Activated T-helper 2 cell treated with anti-CD3 and anti-CD28 coated beads, Interferon-gamma antibody, Interleukin-2, Interleukin-4, amounts not matched to agents 10 μg/mL and 5 μg/mL and 100 μg/mL, durations not matched to agents 14 hours and 24 hours and 36 hours (primary cell): ENCODE results near the gene RPAP3. TPM values are rescaled to one million over a fixed set of nuclear protein-coding genes. Genes with fewer than 3 reads are reported as not detected.
"Not testable (repeated sequence)": the region's sequence is repeated elsewhere in the genome, so short reads cannot be mapped to it uniquely, and the experiment has no call there.

ENCODE experiments used
- DNase-seq: peaks from one replicate; pipeline ENCODE4 v3.0.0; 2021; ENCODE audit warnings: low spot score
- H3K27ac Mint-ChIP-seq: one replicate; pipeline ENCODE4 v1.8.0; 2021; ENCODE audit warnings: mixed read lengths
- H3K27me3 Mint-ChIP-seq: one replicate; pipeline ENCODE4 v1.8.0; 2021; ENCODE audit warnings: low read depth, mixed read lengths
- H3K36me3 Mint-ChIP-seq: one replicate; pipeline ENCODE4 v1.8.0; 2021; ENCODE audit warnings: low read depth, mixed read lengths
- H3K4me1 Mint-ChIP-seq: one replicate; pipeline ENCODE4 v1.8.0; 2021; ENCODE audit warnings: low read depth, mixed read lengths
- H3K4me3 Mint-ChIP-seq: one replicate; pipeline ENCODE4 v1.8.0; 2021; ENCODE audit warnings: low read depth, mild to moderate bottlenecking, moderate library complexity, mixed read lengths
- H3K9me3 Mint-ChIP-seq: one replicate; pipeline ENCODE4 v1.8.0; 2021; ENCODE audit warnings: mixed read lengths
- intact Hi-C: fragments of 100-400 bp; cut with micrococcal nuclease; formaldehyde crosslinking; loops from one replicate; pipeline ENCODE4 v1.15.1; 2023
- total RNA-seq: library from RNA; stranded (reverse); gene quantifications from 2 replicates; pipeline ENCODE4 v1.2.3, GENCODE V29; 2022

The RPAP3 gene
- total RNA-seq, 1 donor from 2014 or later, result 58.7 TPM

DNA sequence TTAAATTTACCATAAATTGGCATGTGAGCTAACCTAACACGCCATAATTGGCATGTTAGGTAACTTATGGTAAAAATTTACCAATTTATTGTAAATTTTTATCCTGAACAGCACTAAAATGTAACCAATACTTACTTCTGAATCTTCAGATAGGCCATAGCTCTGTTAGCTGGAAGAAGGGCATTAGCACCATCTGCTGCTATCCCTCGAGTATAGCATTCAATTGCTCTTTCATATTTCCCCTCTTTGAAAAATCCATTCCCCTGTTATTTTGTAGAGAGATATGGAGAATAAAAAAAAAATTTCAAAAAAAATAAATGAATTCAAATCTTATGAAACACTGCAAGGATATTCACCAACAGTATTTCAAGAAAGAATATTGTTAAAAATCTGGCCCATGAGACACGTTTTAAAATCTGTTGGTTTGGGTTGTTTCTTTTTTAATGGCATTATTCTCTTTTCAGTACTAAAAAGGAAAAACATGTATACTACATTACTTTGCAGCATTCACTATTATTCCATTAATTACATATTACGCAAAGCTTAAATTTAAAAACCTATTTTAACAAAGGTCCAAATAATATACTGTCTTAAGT is 19.1 kb downstream of the RPAP3 start:
- no peak overlapping the region for H3K4me3 Mint-ChIP-seq
- intact Hi-C loops, result loop anchor here (1.0 to 2.0 kb wide), 2 partner anchors 36 to 654 kb away; no protein-coding TSS in a partner anchor
- H3K4me1 Mint-ChIP-seq, result no peaks in the 10 kb centered on the region
- peaks cover 39% of the 10 kb centered on the region for H3K36me3 Mint-ChIP-seq
- no peaks in the 10 kb centered on the region for H3K27me3 Mint-ChIP-seq
- no peak overlapping the region for H3K27ac Mint-ChIP-seq
- no peaks in the 10 kb centered on the region for H3K9me3 Mint-ChIP-seq
- no peak for DNase-seq

DNA sequence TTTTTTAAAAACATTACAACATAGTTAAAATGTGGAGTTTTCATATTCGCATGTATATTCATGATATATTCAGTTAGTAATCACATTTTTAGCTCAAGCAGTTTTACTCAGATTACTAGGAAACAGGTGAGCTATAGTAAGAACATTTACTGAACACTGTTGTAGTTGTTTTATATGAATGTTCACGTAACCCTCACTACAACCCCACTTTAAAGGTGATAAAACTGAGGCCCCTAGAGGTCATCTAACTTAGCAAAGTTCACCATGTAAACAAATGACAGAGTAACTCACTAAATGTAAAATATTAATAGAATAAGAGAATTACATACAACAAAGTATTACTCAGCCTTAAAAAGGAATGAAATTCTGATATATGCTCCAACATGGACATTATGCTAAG is 26.0 kb downstream of the RPAP3 start:
- Mint-ChIP-seq H3K36me3 (peaks cover 69% of the 10 kb centered on the region), H3K27me3 (no peaks in the 10 kb centered on the region)
- intact Hi-C loops, result no loop called here

DNA sequence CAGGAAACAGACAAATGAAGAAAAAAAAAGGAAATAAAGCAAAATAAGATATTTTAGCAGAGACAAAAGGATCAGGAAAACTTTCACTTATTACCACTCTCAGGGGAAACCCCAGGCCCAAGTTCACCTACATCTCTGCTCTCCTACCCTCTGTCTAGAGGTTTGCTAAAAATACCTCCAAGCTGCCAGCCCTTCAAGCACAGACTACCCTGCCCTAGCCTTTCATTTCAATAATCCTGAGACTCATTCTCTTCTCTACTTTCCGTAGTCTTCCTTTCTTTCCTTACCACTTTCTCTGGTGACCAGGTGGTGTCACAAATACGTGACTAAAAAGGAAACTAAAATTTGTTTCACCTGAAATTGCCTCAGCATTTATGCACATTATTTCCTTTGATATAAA is 33.8 kb downstream of the RPAP3 start:
- no peaks in the 10 kb centered on the region for H3K9me3 Mint-ChIP-seq
- DNase-seq, result no peak
- H3K36me3 Mint-ChIP-seq, result peaks cover 66% of the 10 kb centered on the region
- H3K27ac Mint-ChIP-seq, result no peak overlapping the region
- no peak overlapping the region for H3K4me3 Mint-ChIP-seq
- no peaks in the 10 kb centered on the region for H3K27me3 Mint-ChIP-seq
- intact Hi-C loops, result no loop called here
- peaks cover 10% of the 10 kb centered on the region for H3K4me1 Mint-ChIP-seq

More for the DNA sequence above, 26.0 kb downstream of the RPAP3 start:
- H3K4me3 Mint-ChIP-seq, result no peak overlapping the region
- no peak for DNase-seq
- H3K9me3 Mint-ChIP-seq, result no peaks in the 10 kb centered on the region
- no peak overlapping the region for H3K27ac Mint-ChIP-seq
- H3K4me1 Mint-ChIP-seq, result peaks cover 10% of the 10 kb centered on the region

DNA sequence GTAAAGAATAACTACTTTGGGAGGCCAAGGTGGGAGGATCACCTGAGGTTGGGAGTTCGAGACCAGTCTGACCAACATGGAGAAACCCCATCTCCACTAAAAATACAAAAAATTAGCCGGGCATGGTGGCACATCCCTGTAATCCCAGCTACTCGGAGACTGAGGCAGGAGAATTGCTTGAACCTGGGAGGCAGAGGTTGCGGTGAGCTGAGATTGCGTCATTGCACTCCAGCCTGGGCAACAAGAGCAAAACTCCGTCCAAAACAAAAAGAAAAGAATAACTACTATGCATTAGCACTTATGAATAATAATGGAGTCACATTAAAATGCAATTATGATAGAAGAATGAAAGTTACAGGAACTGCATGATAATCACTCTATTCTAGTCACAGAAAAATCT is 37.9 kb downstream of the RPAP3 start:
- H3K36me3 Mint-ChIP-seq, result peaks cover 53% of the 10 kb centered on the region
- H3K4me1 Mint-ChIP-seq, H3K9me3 Mint-ChIP-seq, H3K27ac Mint-ChIP-seq, DNase-seq, H3K4me3 Mint-ChIP-seq, H3K27me3 Mint-ChIP-seq, intact Hi-C loops: not testable (repeated sequence)

DNA sequence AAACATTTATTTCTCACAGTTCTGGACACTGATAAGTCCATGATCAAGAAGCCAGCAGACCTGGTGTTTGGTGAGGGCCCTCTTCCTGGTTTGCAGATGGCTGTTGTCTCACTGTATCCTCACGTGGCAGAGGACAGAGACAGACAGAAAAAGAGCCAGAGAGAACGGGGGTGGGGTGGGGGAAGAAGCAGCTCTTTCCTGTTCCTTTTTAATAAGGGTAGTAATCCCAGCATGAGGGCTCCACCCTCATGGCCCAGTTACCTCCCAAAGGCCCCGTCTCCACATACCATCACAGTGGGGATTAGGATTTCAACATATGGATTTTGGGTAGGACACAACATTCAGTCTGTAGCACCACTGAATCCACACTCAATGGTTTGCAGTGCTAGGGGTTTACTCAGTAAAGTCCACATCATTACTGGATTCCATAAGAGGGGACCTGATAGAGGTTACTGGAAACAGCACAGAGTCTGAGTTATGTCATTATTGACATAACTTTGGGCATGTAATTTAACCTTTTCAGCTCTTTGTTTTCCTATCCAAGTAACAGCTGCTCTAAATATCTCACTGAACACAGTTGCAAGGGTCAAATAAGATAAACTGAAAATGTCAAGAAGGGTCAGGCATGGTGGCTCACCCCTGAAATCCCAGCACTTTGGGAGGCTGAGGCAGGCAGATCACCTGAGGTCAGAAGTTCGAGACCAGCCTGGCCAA is 53.2 kb downstream of the RPAP3 start:
- peaks cover 20% of the 10 kb centered on the region for H3K4me1 Mint-ChIP-seq
- H3K27me3 Mint-ChIP-seq, result no peaks in the 10 kb centered on the region
- peaks cover 2% of the 10 kb centered on the region for H3K36me3 Mint-ChIP-seq
- DNase-seq, result no peak
- intact Hi-C loops, result no loop called here
- H3K27ac Mint-ChIP-seq, result no peak overlapping the region
- H3K9me3 Mint-ChIP-seq, result no peaks in the 10 kb centered on the region
- H3K4me3 Mint-ChIP-seq, result no peak overlapping the region

DNA sequence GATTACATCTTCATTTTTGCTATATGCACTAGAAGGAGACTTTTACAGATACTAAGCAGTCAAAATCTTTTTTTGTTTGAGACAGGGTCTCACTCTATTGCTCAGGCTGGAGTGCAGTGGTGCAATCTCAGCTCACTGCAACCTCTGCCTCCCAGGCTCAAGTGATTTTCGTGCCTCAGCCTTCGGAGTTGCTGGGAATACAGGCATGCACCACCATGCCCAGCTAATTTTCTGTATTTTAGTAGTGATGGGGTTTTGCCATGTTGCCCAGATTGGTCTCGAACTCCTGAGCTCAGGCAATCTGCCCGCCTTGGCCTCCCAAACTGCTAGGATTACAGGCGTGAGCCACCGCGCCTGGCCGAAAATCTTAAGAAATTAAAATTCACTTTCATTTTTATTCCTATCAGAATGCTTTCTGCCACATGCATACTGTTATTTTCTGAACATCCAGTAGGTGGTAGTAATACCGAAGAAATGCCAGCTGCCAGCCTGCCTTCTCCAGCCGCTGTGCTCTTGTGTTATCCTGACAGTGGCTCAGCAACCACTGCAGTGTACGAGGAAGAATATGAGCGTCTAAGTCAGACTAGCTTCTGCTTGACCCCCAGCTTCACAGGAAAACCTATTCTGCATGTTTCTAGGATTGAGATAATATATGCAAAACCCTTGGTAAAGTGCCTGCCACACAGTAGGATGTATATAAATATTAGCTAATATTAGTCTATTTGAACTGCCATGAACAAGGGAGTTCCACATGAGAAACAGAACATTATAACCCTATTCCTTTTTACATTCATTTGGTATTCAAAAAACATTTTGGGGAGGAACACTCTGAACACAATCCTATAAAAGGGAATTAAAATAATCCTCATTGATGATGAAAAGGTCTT is 54.2 kb downstream of the RPAP3 start:
- H3K27me3 Mint-ChIP-seq, result no peaks in the 10 kb centered on the region
- H3K36me3 Mint-ChIP-seq, result peaks cover 9% of the 10 kb centered on the region
- H3K4me1 Mint-ChIP-seq, result peaks cover 20% of the 10 kb centered on the region

DNA sequence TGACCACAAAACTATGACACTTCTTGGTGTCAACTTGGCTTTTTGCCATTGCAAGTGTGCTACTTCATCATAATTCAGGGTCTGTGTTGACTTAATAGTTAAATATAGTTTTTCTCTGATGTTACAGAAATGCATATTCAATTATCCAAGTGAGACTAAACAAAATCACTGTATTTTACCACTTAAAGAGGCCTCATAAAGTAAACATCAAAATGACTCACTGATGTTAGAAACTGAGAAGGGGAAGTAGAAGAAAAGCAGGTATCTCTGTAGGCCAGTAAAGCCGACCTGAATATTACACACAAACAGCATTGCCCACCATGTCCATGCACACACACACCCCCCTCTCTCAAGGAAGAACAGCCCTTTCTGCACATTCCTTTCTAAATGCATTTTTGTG is 55.4 kb downstream of the RPAP3 start:
- no peak overlapping the region for H3K27ac Mint-ChIP-seq
- H3K4me1 Mint-ChIP-seq, result peaks cover 20% of the 10 kb centered on the region
- no peaks in the 10 kb centered on the region for H3K9me3 Mint-ChIP-seq
- intact Hi-C loops, result loop anchor here (2.0 kb wide), 1 partner anchor 36 kb away; no protein-coding TSS in a partner anchor
- no peaks in the 10 kb centered on the region for H3K27me3 Mint-ChIP-seq
- H3K36me3 Mint-ChIP-seq, result peaks cover 9% of the 10 kb centered on the region
- DNase-seq, result no peak
- no peak overlapping the region for H3K4me3 Mint-ChIP-seq

More for the DNA sequence above, 54.2 kb downstream of the RPAP3 start:
- H3K27ac Mint-ChIP-seq, result no peak overlapping the region
- no peaks in the 10 kb centered on the region for H3K9me3 Mint-ChIP-seq
- H3K4me3 Mint-ChIP-seq, result no peak overlapping the region
- DNase-seq, result peak; percentile 30
- intact Hi-C loops, result loop anchor here (2.0 kb wide), 1 partner anchor 35 kb away; no protein-coding TSS in a partner anchor

DNA sequence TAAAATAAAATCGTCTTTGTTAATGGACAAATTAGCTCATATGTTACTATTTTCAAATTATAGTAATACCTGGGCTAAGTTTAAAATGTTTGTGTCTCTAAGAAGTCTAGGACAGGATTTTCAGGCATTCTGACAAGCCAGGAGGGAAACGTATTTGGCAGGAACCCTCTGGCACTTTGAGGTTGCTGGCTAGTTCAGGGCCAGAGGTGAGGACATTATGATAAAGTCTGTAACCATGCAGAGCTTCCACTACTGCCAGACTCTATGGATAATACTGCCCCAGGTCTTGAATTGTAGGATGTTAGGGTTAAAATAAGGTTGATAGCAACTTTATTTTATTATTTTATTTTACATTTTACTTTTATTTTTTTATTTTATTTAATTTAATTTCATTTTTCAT is 56.4 kb downstream of the RPAP3 start:
- Mint-ChIP-seq H3K27ac (no peak overlapping the region), H3K36me3 (peaks cover 16% of the 10 kb centered on the region)

DNA sequence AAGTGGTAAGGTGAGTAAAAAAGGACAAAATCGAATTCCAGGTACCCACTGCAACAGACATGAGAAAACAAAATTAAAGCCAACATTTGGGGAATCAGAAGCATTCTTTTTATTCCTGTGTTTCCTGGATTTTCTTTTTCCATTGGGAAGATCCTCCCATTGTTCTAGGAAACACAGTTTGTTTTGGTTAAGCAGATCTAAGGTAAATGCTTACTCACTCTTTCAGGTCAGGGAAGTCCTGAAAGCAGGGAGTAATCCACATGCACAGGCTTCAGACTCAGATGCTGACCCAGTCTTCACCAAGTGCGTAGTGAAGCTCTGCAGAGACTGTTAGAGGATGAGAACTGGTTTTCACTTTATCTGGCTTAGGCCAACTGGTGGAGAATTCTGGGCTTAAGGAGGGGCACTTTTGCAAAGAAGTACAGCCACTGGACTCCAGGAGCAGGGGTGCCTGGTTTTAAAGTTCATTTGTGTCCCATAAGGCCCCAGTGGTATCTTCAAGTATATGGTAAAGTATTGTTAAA is 57.7 kb downstream of the RPAP3 start:
- intact Hi-C loops, result no loop called here
- DNase-seq, result no peak
- H3K9me3 Mint-ChIP-seq, result peaks cover 15% of the 10 kb centered on the region

More for the DNA sequence above, 56.4 kb downstream of the RPAP3 start:
- H3K4me1 Mint-ChIP-seq, result peaks cover 23% of the 10 kb centered on the region
- peaks cover 7% of the 10 kb centered on the region for H3K9me3 Mint-ChIP-seq
- intact Hi-C loops, result no loop called here
- DNase-seq, result no peak
- no peak overlapping the region for H3K4me3 Mint-ChIP-seq
- H3K27me3 Mint-ChIP-seq, result no peaks in the 10 kb centered on the region

DNA sequence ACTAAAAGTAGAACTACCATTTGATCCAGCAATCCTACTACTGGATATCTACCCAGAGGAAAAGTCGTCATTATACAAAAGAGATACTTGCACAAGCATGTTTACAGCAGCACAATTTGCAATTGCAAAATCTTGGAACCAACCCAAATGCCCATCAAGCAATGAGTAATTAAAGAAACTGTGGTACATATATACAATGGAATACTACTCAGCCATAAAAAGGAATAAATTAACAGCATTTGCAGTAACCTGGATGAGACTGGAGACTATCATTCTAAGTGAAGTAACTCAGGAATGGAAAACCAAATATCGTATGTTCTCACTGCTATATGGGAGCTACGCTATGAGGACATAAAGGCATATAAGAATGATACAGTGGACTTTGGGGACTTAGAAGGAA is 63.5 kb downstream of the RPAP3 start:
- intact Hi-C loops, H3K4me3 Mint-ChIP-seq, H3K27ac Mint-ChIP-seq, DNase-seq, H3K4me1 Mint-ChIP-seq, H3K27me3 Mint-ChIP-seq: not testable (repeated sequence)
- peaks cover 71% of the 10 kb centered on the region for H3K36me3 Mint-ChIP-seq
- peaks cover 66% of the 10 kb centered on the region for H3K9me3 Mint-ChIP-seq

More for the DNA sequence above, 57.7 kb downstream of the RPAP3 start:
- H3K36me3 Mint-ChIP-seq, result peaks cover 22% of the 10 kb centered on the region
- no peak overlapping the region for H3K4me3 Mint-ChIP-seq
- peaks cover 23% of the 10 kb centered on the region for H3K4me1 Mint-ChIP-seq
- no peak overlapping the region for H3K27ac Mint-ChIP-seq
- H3K27me3 Mint-ChIP-seq, result no peaks in the 10 kb centered on the region

DNA sequence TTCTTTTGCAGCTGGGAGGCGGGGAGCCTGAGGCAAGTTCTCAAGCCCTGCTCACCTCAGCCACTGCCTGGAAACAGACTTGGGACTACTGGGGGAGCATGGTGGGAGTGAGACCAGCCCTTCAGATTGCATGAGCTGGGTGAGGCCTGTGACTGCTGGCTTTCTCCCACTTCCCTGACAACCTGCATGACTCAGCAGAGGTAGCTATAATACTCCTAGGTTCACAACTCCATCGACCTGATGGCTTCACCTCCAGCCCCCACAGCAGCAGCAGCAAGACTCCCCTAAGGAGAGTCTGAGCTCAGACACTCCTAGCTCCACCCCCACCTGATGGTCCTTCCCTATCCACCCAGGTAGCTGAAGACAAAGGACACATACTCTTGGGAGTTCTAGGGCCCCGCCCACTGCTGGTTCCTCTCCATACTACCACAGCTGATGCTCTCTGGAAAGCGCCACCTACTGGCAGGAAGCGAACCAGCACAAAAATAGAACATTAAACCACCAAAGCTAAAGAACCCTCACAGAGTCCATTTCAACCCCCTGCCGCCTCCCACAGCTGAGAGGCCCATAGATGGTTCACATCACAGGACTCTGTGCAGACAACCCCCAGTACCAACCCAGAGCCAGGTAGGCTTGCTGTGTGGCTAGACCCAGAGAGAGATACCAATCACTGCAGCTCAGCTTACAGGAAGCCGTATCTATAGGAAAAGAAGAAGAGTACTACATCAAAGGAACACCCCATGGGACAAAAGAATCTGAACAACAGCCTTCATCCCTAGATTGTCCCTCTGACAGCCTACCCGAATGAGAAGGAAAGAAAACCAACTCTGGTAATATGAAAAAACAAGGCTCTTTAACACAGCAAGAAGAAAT is 68.7 kb downstream of the RPAP3 start:
- Mint-ChIP-seq H3K27ac (peak overlapping the region; percentile 40), H3K4me3 (no peak overlapping the region), H3K27me3 (no peaks in the 10 kb centered on the region), H3K9me3 (peaks cover 52% of the 10 kb centered on the region), H3K4me1 (peaks cover 8% of the 10 kb centered on the region), H3K36me3 (peaks cover 62% of the 10 kb centered on the region)
- DNase-seq, result peak; percentile 21
- intact Hi-C loops, result no loop called here

DNA sequence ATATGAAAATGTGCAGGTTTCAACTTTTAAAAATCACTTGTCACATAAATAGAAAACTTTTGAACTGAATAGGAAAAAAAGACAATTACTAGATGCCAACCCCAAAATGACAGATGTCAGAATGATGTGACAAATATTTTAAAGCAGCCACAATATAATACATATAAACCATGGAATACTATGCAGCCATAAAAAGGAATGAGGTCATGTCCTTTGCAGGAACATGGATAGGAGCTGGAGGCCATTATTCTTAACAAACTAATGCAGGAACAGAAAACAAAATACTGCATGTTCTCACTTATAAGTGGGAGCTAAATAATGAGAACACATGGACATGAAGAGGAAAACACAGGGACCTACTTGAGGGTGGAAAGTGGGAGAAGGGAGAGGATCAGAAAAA is 70.1 kb downstream of the RPAP3 start:
- H3K4me3 Mint-ChIP-seq, H3K4me1 Mint-ChIP-seq, DNase-seq, H3K27ac Mint-ChIP-seq, H3K27me3 Mint-ChIP-seq, intact Hi-C loops: not testable (repeated sequence)
- Mint-ChIP-seq H3K36me3 (peaks cover 49% of the 10 kb centered on the region), H3K9me3 (peaks cover 40% of the 10 kb centered on the region)
